SK-N-DZ (cell line): ENCODE results near the gene PDIA6.

Experiments
- DNase-seq: peaks from one replicate; pipeline ENCODE4 v3.0.0-alpha.2; 2015; ENCODE audit warnings: low spot score

The PDIA6 gene

GRCh38 chr2:10764096-10764785 lies 48.3 kb downstream of the PDIA6 start:
- no peak for DNase-seq

GRCh38 chr2:10763461-10763800 lies 49.2 kb downstream of the PDIA6 start:
- no peak for DNase-seq

GRCh38 chr2:10762651-10763460 lies 49.7 kb downstream of the PDIA6 start:
- DNase-seq: no peak

GRCh38 chr2:10761591-10761990 lies 51.0 kb downstream of the PDIA6 start:
- DNase-seq: no peak

GRCh38 chr2:10760794-10761504 lies 51.6 kb downstream of the PDIA6 start:
- no peak for DNase-seq

GRCh38 chr2:10759151-10759714 lies 53.4 kb downstream of the PDIA6 start:
- DNase-seq: no peak

GRCh38 chr2:10757814-10758286 lies 54.7 kb downstream of the PDIA6 start:
- no peak for DNase-seq

- no peak for DNase-seq
Observed at GRCh38 chr2:10755621-10756020, 57.0 kb downstream of the PDIA6 start.

- DNase-seq: no peak
Observed at GRCh38 chr2:10753876-10754275, 58.7 kb downstream of the PDIA6 start.

GRCh38 chr2:10753156-10753555 lies 59.4 kb downstream of the PDIA6 start:
- no peak for DNase-seq

- no peak for DNase-seq
Observed at GRCh38 chr2:10752236-10752635, 60.3 kb downstream of the PDIA6 start.

- no peak for DNase-seq
Observed at GRCh38 chr2:10750610-10751009, 62.0 kb downstream of the PDIA6 start.

- DNase-seq: no peak
Observed at GRCh38 chr2:10742666-10743065, 69.9 kb downstream of the PDIA6 start.

GRCh38 chr2:10741139-10741538 lies 71.4 kb downstream of the PDIA6 start:
- DNase-seq: no peak

GRCh38 chr2:10740226-10740625 lies 72.4 kb downstream of the PDIA6 start:
- DNase-seq: no peak

- DNase-seq: no peak
Observed at GRCh38 chr2:10738192-10738591, 74.4 kb downstream of the PDIA6 start.

GRCh38 chr2:10733980-10734379 lies 78.6 kb downstream of the PDIA6 start:
- DNase-seq: no peak

GRCh38 chr2:10733566-10733925 lies 79.0 kb downstream of the PDIA6 start:
- no peak for DNase-seq
